Activated B cell treated with CpG ODN at 0.5 μM for 24 hours (primary cell): ENCODE measurements around the gene SNX32. TPM values are rescaled to one million over a fixed set of nuclear protein-coding genes. Genes with fewer than 3 reads are reported as not detected.

Source experiments
- ATAC-seq: fragments of 200-7000 bp; cut with Tn5 transposase; one replicate; pipeline ENCODE4 v1.10.0; 2021; ENCODE audit warnings: low read depth, mild to moderate bottlenecking, moderate library complexity
- CTCF ChIA-PET: fragments of 350-600 bp; sonication (Branson Sonifier 250); formaldehyde crosslinking; loops from one replicate; lab custom pipeline; 2021; ENCODE audit warnings: antibody characterized with exemption; lab: Charles Lee
- POLR2A ChIA-PET: fragments of 350-600 bp; sonication (Branson Sonifier 250); formaldehyde crosslinking; loops from one replicate; lab custom pipeline; 2021; ENCODE audit warnings: antibody characterized with exemption; lab: Charles Lee
- DNase-seq: peaks from one replicate; pipeline ENCODE4 v3.0.0; 2022
- H3K27ac Mint-ChIP-seq: one replicate; pipeline ENCODE4 v1.8.0; 2020; ENCODE audit warnings: mixed read lengths
- H3K27me3 Mint-ChIP-seq: one replicate; pipeline ENCODE4 v1.8.0; 2021; ENCODE audit warnings: mixed read lengths
- H3K36me3 Mint-ChIP-seq: one replicate; pipeline ENCODE4 v1.8.0; 2021; ENCODE audit warnings: low read depth, mixed read lengths
- H3K4me1 Mint-ChIP-seq: one replicate; pipeline ENCODE4 v1.8.0; 2021; ENCODE audit warnings: mixed read lengths
- H3K4me3 Mint-ChIP-seq: one replicate; pipeline ENCODE4 v1.8.0; 2020; ENCODE audit warnings: mild to moderate bottlenecking, mixed read lengths
- H3K9me3 Mint-ChIP-seq: one replicate; pipeline ENCODE4 v1.8.0; 2020; ENCODE audit warnings: mixed read lengths
- CTCF ChIP-seq: fragments of 200-600 bp; IDR thresholded peaks from one replicate; pipeline ENCODE4 v1.8.0; 2022; ENCODE audit warnings: antibody characterized with exemption, mild to moderate bottlenecking
- intact Hi-C: fragments of 100-400 bp; cut with micrococcal nuclease; formaldehyde crosslinking; loops from one replicate; pipeline ENCODE4 v1.15.1; 2024
- total RNA-seq: library from RNA; stranded (reverse); gene quantifications from 2 replicates; pipeline ENCODE4 v1.2.3, GENCODE V29; 2022

SNX32 gene
- total RNA-seq, 1 donor from 2014 or later, result 1.0 TPM

DNA sequence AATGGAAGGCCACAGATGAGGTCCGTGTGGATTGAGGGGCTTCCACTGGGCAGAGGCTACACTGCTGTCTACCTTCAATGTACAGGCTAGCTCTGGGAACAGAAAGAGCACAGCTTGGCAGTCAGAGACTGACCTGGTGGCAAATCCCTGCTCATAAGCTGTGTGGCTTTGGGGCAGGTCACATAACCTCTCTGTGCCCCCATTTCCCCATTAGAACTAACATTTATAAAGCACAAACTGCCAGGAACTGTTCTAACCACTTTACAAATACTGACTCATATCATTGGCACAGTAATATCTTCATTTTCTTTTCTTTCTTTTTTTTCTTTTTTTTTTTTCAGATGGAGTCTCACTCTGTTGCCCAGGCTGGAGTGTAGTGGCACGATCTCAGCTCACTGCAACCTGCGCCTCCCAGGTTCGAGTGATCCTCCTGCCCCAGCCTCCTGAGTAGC lies 63.3 kb downstream of the SNX32 start:
- Mint-ChIP-seq H3K9me3 (no peaks in the 10 kb centered on the region), H3K4me1 (peaks cover 37% of the 10 kb centered on the region), H3K27ac (no peak overlapping the region), H3K27me3 (peaks cover 2% of the 10 kb centered on the region), H3K36me3 (no peaks in the 10 kb centered on the region), H3K4me3 (no peak overlapping the region)
- no peak for DNase-seq
- no peak for TF ChIP-seq CTCF
- intact Hi-C loops, result no loop called here
- ChIA-PET CTCF (interaction anchor here (1.2 to 2.7 kb wide), 2 partner anchors 9 to 12 kb away, joined by 3 to 10 read pairs; partner anchors contain the start of gene FIBP), POLR2A (interaction anchor here (1.7 to 2.2 kb wide), 2 partner anchors 8 to 22 kb away, joined by 5 to 17 read pairs; partner anchors contain the start of genes C11orf68, DRAP1 and FIBP)
- ATAC-seq, result no peak

GRCh38 chr11:65898656-65899355 lies 65.0 kb downstream of the SNX32 start:
- H3K27ac Mint-ChIP-seq, result no peak overlapping the region

DNA sequence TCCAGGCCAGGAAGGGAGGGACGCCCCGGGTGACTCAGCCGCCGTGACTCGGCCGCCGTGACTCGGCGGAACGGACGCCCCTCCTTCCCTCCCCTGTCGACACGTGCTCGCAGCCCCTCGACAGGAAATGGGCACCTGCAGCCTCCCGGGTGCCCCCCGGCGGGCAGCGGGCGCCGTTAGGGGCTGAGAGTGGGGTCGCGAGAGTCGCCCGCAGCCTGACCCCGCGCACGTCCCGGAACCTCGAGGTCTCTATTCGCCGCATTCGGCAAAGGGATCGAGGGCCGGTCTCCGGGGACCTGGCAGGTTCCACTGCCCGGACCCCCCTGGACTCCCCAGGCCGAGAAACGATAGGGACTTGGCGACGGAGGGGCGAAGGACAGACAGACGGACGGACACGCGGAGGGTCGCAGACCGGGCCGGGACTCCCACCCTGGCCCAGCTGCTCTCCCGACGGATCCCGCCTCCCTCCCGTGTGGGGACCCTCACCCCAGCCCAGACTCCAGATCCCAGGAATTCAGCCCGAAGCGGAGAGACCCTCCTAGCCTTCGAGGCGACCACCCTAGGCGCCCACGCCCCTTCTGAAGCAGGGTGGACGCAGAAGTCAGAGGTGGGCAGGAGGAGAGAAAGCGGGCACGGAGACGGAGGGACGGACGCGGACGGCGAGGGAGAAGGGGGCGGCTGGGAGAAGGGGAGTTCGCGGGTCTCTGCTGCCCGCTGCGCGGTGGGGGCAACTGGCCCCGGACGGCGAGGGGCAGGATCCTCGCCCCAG lies 65.8 kb downstream of the SNX32 start:
- H3K27ac Mint-ChIP-seq, result no peak overlapping the region
- intact Hi-C loops, result loop anchor here (1.0 kb wide), 2 partner anchors 9 to 20 kb away; partner anchors contain the start of genes C11orf68, CCDC85B and DRAP1
- peaks cover 2% of the 10 kb centered on the region for H3K27me3 Mint-ChIP-seq
- H3K36me3 Mint-ChIP-seq, result no peaks in the 10 kb centered on the region
- peak; percentile 53 for DNase-seq
- peak; percentile 15 for ATAC-seq
- no peak for TF ChIP-seq CTCF
- H3K4me1 Mint-ChIP-seq, result peaks cover 13% of the 10 kb centered on the region
- ChIA-PET POLR2A (interaction anchor here (0.7 to 2.9 kb wide), 11 partner anchors 9 to 188 kb away, joined by 3 to 49 read pairs (median 9); partner anchors contain the start of genes C11orf68, CCDC85B, DRAP1 and FIBP), CTCF (interaction anchor here (2.7 kb wide), 1 partner anchor 9 kb away, joined by 11 read pairs; the partner anchor contains the start of gene CCDC85B)
- H3K4me3 Mint-ChIP-seq, result peak overlapping the region; percentile 69
- H3K9me3 Mint-ChIP-seq, result no peaks in the 10 kb centered on the region

More at GRCh38 chr11:65898656-65899355, 65.0 kb downstream of the SNX32 start:
- ChIA-PET CTCF (interaction anchor here (1.0 to 2.7 kb wide), 3 partner anchors 10 to 39 kb away, joined by 3 to 11 read pairs (median 10); partner anchors contain the start of genes CCDC85B and FIBP), POLR2A (interaction anchor here (0.7 to 2.4 kb wide), 11 partner anchors 9 to 303 kb away, joined by 3 to 21 read pairs (median 6); partner anchors contain the start of genes C11orf68, CCDC85B, DRAP1 and FIBP)
- no peaks in the 10 kb centered on the region for H3K9me3 Mint-ChIP-seq
- H3K4me1 Mint-ChIP-seq, result peaks cover 19% of the 10 kb centered on the region
- H3K27me3 Mint-ChIP-seq, result peaks cover 2% of the 10 kb centered on the region
- TF ChIP-seq CTCF, result no peak
- intact Hi-C loops, result no loop called here
- no peaks in the 10 kb centered on the region for H3K36me3 Mint-ChIP-seq
- peak overlapping the region; percentile 70 for H3K4me3 Mint-ChIP-seq
- no peak for ATAC-seq
- no peak for DNase-seq

DNA sequence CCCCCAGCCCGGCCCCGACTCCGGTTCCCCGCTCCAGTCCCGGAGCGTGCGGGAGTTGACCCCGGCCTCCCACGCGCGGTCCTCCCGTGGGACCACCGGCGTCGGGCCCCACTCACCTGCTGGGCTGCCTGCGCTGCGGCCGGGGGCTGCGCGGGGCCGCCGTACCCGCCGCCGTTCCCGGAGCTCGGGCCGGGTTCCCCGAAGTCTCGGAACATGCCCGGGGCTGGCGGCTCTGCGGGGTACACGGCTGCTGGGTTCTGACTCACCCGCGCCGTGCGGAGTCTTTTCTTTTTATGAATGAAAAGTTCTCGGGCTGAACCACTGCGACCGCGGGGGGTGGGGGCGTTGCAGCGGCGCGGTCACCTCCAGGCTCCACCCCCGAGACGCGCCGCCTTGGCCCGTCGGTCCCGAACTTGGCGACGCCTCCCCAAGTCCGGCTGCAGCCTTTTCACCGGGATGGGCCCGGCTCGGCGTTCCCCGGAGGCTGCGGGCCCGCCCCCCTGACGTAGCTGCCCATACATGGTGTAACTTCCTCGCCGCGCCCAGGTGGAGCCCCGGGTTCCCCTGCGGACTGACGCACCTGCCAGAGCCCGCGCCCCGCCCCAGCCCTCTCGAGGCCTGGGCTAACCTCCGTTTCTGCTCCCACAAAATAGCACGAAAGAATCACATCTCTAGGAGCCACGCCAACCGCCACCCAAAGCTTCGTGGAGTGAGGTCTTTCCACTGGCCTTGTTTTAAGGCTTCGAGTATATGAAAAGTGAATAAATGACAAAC lies 66.5 kb downstream of the SNX32 start, which contains the start of gene FOSL1:
Gene FOSL1 (minus strand): TSS at position 264 of the 774 bp plus-strand sequence. CDS start 49 bp downstream, at position 215.
- ChIA-PET POLR2A (interaction anchor here (0.5 to 2.9 kb wide), 14 partner anchors 10 to 334 kb away, joined by 3 to 49 read pairs (median 4); partner anchors contain the start of genes C11orf68, CCDC85B, CTSW and DRAP1), CTCF (interaction anchor here (1.0 to 2.7 kb wide), 3 partner anchors 10 to 16 kb away, joined by 6 to 11 read pairs (median 9); partner anchors contain the start of genes CCDC85B and FIBP)
- intact Hi-C loops, result loop anchor here (1.0 kb wide), 2 partner anchors 10 to 19 kb away; partner anchors contain the start of genes C11orf68, CCDC85B and DRAP1

More for the DNA sequence above, 66.5 kb downstream of the SNX32 start, which contains the start of gene FOSL1:
- peak; percentile 82 for DNase-seq
- H3K9me3 Mint-ChIP-seq, result no peaks in the 10 kb centered on the region
- ATAC-seq, result peak; percentile 90
- peaks cover 13% of the 10 kb centered on the region for H3K4me1 Mint-ChIP-seq
- H3K36me3 Mint-ChIP-seq, result no peaks in the 10 kb centered on the region
- H3K4me3 Mint-ChIP-seq, result peak within 1 kb of the TSS; percentile 72
- peaks cover 2% of the 10 kb centered on the region for H3K27me3 Mint-ChIP-seq
- TF ChIP-seq CTCF, result no peak
- H3K27ac Mint-ChIP-seq, result no peak within 1 kb of the TSS
